SK-N-SH treated with all-trans-retinoic acid at 6 μM for 48 hours (cell line): ENCODE results near the gene EN1.
A peak's percentile ranks its signal among the peaks of the same experiment; 100 is the strongest.

Source experiments
- ATAC-seq: fragments of 200-7000 bp; cut with Tn5 transposase; 3 replicates; pipeline ENCODE4 v1.9.1; 2020; ENCODE audit warnings: mild to moderate bottlenecking, moderate library complexity
- BACH2 ChIP-seq: fragments of 250-450 bp; sonication (Bioruptor Pico); IDR thresholded peaks from 2 replicates; pipeline ENCODE4 v1.9.0; 2021; ENCODE audit warnings: mild to moderate bottlenecking, borderline replicate concordance
- CSRNP3 ChIP-seq: fragments of 250-450 bp; sonication (Bioruptor Pico); IDR thresholded peaks from 2 replicates; pipeline ENCODE4 v1.5.1; 2021; ENCODE audit warnings: mild to moderate bottlenecking, moderate library complexity
- ESRRG ChIP-seq: fragments of 250-450 bp; sonication (Bioruptor Pico); IDR thresholded peaks from 2 replicates; pipeline ENCODE4 v1.6.1; 2021; ENCODE audit warnings: mild to moderate bottlenecking
- GLIS3 ChIP-seq: fragments of 250-450 bp; sonication (Bioruptor Pico); IDR thresholded peaks from 2 replicates; pipeline ENCODE4 v1.5.0; 2020; ENCODE audit warnings: mild to moderate bottlenecking, moderate library complexity
- ISL1 ChIP-seq: fragments of 250-450 bp; sonication (Bioruptor Pico); IDR thresholded peaks from 2 replicates; pipeline ENCODE4 v2.1.2; 2022; ENCODE audit warnings: mild to moderate bottlenecking, moderate library complexity
- OSR1 ChIP-seq: fragments of 250-450 bp; sonication (Bioruptor Pico); IDR thresholded peaks from 2 replicates; pipeline ENCODE4 v1.8.0; 2022; ENCODE audit warnings: moderate library complexity, mild to moderate bottlenecking, inconsistent platforms
- RARB ChIP-seq: fragments of 250-450 bp; sonication (Bioruptor Pico); IDR thresholded peaks from 2 replicates; pipeline ENCODE4 v1.8.0; 2021; ENCODE audit warnings: mild to moderate bottlenecking, moderate library complexity
- SNAI2 ChIP-seq: fragments of 250-450 bp; sonication (Bioruptor Pico); IDR thresholded peaks from 2 replicates; pipeline ENCODE4 v1.5.0; 2020; ENCODE audit warnings: mild to moderate bottlenecking, moderate library complexity
- TOX ChIP-seq: fragments of 250-450 bp; sonication (Bioruptor Pico); IDR thresholded peaks from 2 replicates; pipeline ENCODE4 v1.8.0; 2021; ENCODE audit warnings: mild to moderate bottlenecking, moderate library complexity, borderline replicate concordance
- TSHZ2 ChIP-seq: fragments of 250-450 bp; sonication (Bioruptor Pico); IDR thresholded peaks from 2 replicates; pipeline ENCODE4 v1.5.0; 2020; ENCODE audit warnings: mild to moderate bottlenecking, moderate library complexity
- ZC3H10 ChIP-seq: fragments of 250-450 bp; sonication (Bioruptor Pico); IDR thresholded peaks from 2 replicates; pipeline ENCODE4 v1.5.1; 2021; ENCODE audit warnings: mild to moderate bottlenecking, moderate library complexity
- ZFP30 ChIP-seq: fragments of 450-650 bp; formaldehyde crosslinking; IDR thresholded peaks from 2 replicates; pipeline ENCODE4 v1.5.0; 2022; ENCODE audit warnings: mild to moderate bottlenecking, moderate library complexity
- ZNF70 ChIP-seq: fragments of 450-650 bp; formaldehyde crosslinking; IDR thresholded peaks from 2 replicates; pipeline ENCODE4 v1.5.0; 2020; ENCODE audit warnings: mild to moderate bottlenecking, moderate library complexity
- ZNF8 ChIP-seq: fragments of 450-650 bp; formaldehyde crosslinking; IDR thresholded peaks from 2 replicates; pipeline ENCODE4 v1.5.0; 2020; ENCODE audit warnings: mild to moderate bottlenecking, moderate library complexity
- TF ChIP-seq, protein P1 (sequence below): fragments of 250-450 bp; sonication (Bioruptor Pico); IDR thresholded peaks from 2 replicates; pipeline ENCODE4 v1.8.0; 2020; ENCODE audit warnings: mild to moderate bottlenecking, moderate library complexity, borderline replicate concordance
- TF ChIP-seq, protein P2 (sequence below): fragments of 250-450 bp; sonication (Bioruptor Pico); IDR thresholded peaks from 2 replicates; pipeline ENCODE4 v1.5.1; 2020; ENCODE audit warnings: low read depth, mild to moderate bottlenecking, moderate library complexity
- TF ChIP-seq, protein P3 (sequence below): fragments of 250-450 bp; sonication (Bioruptor Pico); IDR thresholded peaks from 2 replicates; pipeline ENCODE4 v1.8.0; 2021; ENCODE audit warnings: low read depth, mild to moderate bottlenecking, moderate library complexity, borderline replicate concordance

EN1 gene

DNA sequence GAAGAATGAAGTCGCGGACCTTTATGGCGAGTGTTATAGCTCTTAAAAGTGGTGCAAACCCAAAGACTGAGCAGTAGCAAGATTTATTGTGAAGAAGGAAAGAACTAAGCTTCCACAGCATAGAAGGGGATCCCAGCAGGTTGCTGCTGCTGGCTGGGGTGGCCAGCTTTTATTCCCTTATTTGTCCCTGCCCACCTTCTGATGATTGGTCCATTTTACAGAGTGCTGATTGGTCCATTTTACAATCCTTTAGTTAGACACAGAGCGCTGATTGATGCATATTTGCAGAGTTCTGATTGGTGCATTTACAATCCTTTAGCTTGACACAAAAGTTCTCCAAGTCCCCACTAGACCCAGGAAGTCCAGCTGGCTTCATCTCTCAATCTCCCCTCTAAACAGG lies 36.3 kb upstream of the EN1 start (continued):
- TF ChIP-seq, protein P1, sequence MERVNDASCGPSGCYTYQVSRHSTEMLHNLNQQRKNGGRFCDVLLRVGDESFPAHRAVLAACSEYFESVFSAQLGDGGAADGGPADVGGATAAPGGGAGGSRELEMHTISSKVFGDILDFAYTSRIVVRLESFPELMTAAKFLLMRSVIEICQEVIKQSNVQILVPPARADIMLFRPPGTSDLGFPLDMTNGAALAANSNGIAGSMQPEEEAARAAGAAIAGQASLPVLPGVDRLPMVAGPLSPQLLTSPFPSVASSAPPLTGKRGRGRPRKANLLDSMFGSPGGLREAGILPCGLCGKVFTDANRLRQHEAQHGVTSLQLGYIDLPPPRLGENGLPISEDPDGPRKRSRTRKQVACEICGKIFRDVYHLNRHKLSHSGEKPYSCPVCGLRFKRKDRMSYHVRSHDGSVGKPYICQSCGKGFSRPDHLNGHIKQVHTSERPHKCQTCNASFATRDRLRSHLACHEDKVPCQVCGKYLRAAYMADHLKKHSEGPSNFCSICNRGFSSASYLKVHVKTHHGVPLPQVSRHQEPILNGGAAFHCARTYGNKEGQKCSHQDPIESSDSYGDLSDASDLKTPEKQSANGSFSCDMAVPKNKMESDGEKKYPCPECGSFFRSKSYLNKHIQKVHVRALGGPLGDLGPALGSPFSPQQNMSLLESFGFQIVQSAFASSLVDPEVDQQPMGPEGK: no peak
- TF ChIP-seq GLIS3 (CRISPR knock-in tag) (no peak), ESRRG (CRISPR knock-in tag) (no peak)

- ATAC-seq: peak; percentile 88
- no peak for TF ChIP-seq SNAI2
- TF ChIP-seq ZNF70: no peak
Observed at GRCh38 chr2:118882693-118883336, 35.4 kb upstream of the EN1 start.

DNA sequence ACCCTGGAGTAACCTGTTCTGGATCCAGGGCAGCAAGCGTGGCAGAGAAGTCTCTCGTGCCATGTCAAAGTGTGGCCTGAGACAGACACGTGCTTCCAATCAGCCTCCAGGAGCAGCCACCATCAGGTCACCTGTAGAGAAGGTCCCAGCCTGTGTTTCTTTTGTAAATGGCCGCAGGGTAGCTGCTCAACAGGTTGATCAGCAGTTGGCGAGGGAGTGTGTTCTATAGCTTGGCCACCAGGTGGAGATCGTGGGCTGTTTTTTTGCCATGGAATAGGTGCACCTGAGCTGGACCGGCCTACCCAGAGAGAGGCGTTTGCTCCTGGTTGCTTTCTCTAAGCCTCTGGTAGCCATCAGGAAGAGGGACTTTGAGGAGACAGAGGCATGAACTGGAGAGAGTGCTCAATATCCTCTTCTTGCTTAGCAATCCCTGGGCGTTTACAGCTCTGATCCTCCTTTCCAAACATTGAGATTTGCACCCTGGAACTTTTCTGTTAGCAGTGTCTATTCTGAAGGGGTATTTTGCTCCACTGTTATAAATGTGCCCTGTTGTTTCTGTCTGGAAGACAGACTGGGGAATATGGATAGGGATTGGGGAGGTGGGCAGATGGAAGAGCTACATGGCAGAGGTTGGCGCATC lies 34.2 kb upstream of the EN1 start:
- TF ChIP-seq OSR1: no peak
- ATAC-seq: peak; percentile 98

GRCh38 chr2:118880501-118880900 lies 33.1 kb upstream of the EN1 start:
- ATAC-seq: no peak
- TF ChIP-seq SNAI2: no peak
- TF ChIP-seq ZFP30 (CRISPR knock-in tag): no peak
- TF ChIP-seq CSRNP3: no peak
- TF ChIP-seq, protein P2, sequence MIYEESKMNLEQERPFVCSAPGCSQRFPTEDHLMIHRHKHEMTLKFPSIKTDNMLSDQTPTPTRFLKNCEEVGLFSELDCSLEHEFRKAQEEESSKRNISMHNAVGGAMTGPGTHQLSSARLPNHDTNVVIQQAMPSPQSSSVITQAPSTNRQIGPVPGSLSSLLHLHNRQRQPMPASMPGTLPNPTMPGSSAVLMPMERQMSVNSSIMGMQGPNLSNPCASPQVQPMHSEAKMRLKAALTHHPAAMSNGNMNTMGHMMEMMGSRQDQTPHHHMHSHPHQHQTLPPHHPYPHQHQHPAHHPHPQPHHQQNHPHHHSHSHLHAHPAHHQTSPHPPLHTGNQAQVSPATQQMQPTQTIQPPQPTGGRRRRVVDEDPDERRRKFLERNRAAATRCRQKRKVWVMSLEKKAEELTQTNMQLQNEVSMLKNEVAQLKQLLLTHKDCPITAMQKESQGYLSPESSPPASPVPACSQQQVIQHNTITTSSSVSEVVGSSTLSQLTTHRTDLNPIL (CRISPR knock-in tag): no peak
- no peak for TF ChIP-seq BACH2
- TF ChIP-seq TSHZ2 (CRISPR knock-in tag): no peak
- TF ChIP-seq ZC3H10 (CRISPR knock-in tag): no peak
- TF ChIP-seq TOX (CRISPR knock-in tag): no peak
- TF ChIP-seq ISL1 (CRISPR knock-in tag): no peak

GRCh38 chr2:118878531-118879149 lies 31.2 kb upstream of the EN1 start:
- ATAC-seq: no peak
- TF ChIP-seq, protein P1: no peak
- no peak for TF ChIP-seq BACH2
- no peak for TF ChIP-seq TSHZ2 (CRISPR knock-in tag)
- no peak for TF ChIP-seq RARB (CRISPR knock-in tag)
- no peak for TF ChIP-seq ZNF70
- TF ChIP-seq CSRNP3: no peak
- no peak for TF ChIP-seq ZNF8 (CRISPR knock-in tag)
- TF ChIP-seq, protein P3, sequence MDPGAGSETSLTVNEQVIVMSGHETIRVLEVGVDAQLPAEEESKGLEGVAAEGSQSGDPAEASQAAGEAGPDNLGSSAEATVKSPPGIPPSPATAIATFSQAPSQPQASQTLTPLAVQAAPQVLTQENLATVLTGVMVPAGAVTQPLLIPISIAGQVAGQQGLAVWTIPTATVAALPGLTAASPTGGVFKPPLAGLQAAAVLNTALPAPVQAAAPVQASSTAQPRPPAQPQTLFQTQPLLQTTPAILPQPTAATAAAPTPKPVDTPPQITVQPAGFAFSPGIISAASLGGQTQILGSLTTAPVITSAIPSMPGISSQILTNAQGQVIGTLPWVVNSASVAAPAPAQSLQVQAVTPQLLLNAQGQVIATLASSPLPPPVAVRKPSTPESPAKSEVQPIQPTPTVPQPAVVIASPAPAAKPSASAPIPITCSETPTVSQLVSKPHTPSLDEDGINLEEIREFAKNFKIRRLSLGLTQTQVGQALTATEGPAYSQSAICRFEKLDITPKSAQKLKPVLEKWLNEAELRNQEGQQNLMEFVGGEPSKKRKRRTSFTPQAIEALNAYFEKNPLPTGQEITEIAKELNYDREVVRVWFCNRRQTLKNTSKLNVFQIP (CRISPR knock-in tag): no peak
- TF ChIP-seq TOX (CRISPR knock-in tag): no peak
